RWPE2 (cell line): ENCODE data around the gene MRPS7.

ENCODE experiments used
- ATAC-seq: fragments of 200-7000 bp; cut with Tn5 transposase; 3 replicates; pipeline ENCODE4 v1.9.1; 2021; ENCODE audit warnings: low read depth
- DNase-seq: peaks from one replicate; pipeline ENCODE4 v3.0.0-alpha.2; 2020; ENCODE audit warnings: low spot score
- H3K27ac ChIP-seq: fragments of 450-650 bp; 2 replicates; pipeline ENCODE4 v1.5.1; 2017; ENCODE audit warnings: mild to moderate bottlenecking; ENCODE audit not compliant: poor library complexity, severe bottlenecking
- H3K27me3 ChIP-seq: fragments of 250-450 bp; sonication (Bioruptor Pico); 2 replicates; pipeline ENCODE4 v1.5.1; 2021; ENCODE audit warnings: mild to moderate bottlenecking, moderate library complexity; ENCODE audit not compliant: insufficient read depth, poor library complexity, severe bottlenecking
- H3K36me3 ChIP-seq: fragments of 250-450 bp; sonication (Bioruptor Pico); 2 replicates; pipeline ENCODE4 v1.5.1; 2020; ENCODE audit warnings: low read depth, mild to moderate bottlenecking, moderate library complexity
- H3K4me1 ChIP-seq: fragments of 250-450 bp; sonication (Bioruptor Pico); 2 replicates; pipeline ENCODE4 v1.5.1; 2021; ENCODE audit warnings: mild to moderate bottlenecking, moderate library complexity; ENCODE audit not compliant: insufficient read depth, poor library complexity, severe bottlenecking
- H3K4me3 ChIP-seq: fragments of 250-450 bp; sonication (Bioruptor Pico); 2 replicates; pipeline ENCODE4 v1.5.1; 2021; ENCODE audit warnings: mild to moderate bottlenecking, moderate library complexity; ENCODE audit not compliant: severe bottlenecking
- H3K9me3 ChIP-seq: fragments of 250-450 bp; sonication (Bioruptor Pico); 2 replicates; pipeline ENCODE4 v1.5.1; 2021; ENCODE audit warnings: mild to moderate bottlenecking, moderate library complexity; ENCODE audit not compliant: severe bottlenecking
- TF ChIP-seq, protein P1 (sequence below): fragments of 450-650 bp; IDR thresholded peaks from one replicate; pipeline ENCODE4 v1.5.1; 2017; ENCODE audit warnings: mild to moderate bottlenecking, moderate library complexity; ENCODE audit not compliant: poor library complexity, severe bottlenecking

MRPS7 gene

DNA sequence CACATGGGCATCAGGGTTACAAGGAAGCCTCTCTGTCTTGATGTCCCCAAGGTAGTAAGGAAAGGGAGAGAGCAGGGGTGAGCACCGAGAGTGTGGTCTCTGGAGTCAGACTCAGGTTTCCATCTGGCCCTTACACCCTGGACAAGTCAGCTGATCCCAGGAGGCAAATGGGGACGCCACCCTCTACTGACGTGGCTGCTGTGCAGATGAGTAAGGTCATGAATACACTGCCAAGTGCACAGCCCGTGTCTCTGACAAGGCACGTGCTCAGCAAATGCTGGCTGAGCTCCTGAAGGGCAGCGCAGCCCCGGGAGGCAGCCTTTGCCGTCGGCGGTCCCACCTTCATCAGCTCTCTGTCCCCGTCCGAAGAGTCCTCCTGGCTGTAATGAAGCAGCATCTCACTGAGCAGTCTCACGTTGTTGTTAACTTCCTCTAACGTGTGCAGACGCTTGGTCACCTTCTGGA lies 19.7 kb upstream of the MRPS7 start:
- DNase-seq (no peak), ATAC-seq (no peak)
- Histone ChIP-seq H3K27ac (no peak overlapping the region), H3K36me3 (peaks cover 92% of the 10 kb centered on the region), H3K4me3 (no peak overlapping the region), H3K4me1 (no peaks in the 10 kb centered on the region), H3K9me3 (no peaks in the 10 kb centered on the region), H3K27me3 (no peaks in the 10 kb centered on the region)
- TF ChIP-seq, protein P1, sequence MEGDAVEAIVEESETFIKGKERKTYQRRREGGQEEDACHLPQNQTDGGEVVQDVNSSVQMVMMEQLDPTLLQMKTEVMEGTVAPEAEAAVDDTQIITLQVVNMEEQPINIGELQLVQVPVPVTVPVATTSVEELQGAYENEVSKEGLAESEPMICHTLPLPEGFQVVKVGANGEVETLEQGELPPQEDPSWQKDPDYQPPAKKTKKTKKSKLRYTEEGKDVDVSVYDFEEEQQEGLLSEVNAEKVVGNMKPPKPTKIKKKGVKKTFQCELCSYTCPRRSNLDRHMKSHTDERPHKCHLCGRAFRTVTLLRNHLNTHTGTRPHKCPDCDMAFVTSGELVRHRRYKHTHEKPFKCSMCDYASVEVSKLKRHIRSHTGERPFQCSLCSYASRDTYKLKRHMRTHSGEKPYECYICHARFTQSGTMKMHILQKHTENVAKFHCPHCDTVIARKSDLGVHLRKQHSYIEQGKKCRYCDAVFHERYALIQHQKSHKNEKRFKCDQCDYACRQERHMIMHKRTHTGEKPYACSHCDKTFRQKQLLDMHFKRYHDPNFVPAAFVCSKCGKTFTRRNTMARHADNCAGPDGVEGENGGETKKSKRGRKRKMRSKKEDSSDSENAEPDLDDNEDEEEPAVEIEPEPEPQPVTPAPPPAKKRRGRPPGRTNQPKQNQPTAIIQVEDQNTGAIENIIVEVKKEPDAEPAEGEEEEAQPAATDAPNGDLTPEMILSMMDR: no peak

DNA sequence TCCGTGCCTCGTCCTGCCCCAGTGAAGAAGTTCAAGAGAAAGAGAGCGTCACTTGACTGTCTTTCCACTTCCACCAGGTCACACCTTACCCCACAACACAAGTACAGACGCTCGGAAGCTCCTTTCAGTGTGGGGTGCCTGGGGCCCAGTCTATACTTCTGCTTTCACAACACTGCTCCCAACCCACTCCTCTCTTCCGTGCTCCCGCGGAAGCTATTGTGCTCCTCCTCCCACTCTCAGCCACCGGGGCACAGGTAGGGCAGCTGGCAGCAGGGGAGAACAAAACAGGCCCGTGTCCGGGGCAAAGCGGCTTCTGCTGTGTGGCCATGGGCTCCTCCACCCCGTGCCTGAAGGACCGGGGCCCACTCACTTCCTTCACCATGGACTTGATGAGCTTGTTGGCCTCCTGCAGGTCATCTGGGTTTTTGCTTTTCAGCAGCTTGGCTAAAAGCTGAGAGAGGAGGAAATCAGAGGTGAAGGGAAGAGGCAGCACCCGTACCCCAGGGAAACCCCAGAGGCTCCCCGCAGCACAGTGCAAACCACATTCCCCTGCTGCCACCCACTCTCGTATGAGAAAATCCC lies 19.1 kb upstream of the MRPS7 start:
- ATAC-seq: no peak
- Histone ChIP-seq H3K9me3 (no peaks in the 10 kb centered on the region), H3K27me3 (no peaks in the 10 kb centered on the region), H3K36me3 (peaks cover 92% of the 10 kb centered on the region), H3K4me1 (no peaks in the 10 kb centered on the region), H3K27ac (no peak overlapping the region), H3K4me3 (no peak overlapping the region)
- TF ChIP-seq, protein P1: no peak
- no peak for DNase-seq

DNA sequence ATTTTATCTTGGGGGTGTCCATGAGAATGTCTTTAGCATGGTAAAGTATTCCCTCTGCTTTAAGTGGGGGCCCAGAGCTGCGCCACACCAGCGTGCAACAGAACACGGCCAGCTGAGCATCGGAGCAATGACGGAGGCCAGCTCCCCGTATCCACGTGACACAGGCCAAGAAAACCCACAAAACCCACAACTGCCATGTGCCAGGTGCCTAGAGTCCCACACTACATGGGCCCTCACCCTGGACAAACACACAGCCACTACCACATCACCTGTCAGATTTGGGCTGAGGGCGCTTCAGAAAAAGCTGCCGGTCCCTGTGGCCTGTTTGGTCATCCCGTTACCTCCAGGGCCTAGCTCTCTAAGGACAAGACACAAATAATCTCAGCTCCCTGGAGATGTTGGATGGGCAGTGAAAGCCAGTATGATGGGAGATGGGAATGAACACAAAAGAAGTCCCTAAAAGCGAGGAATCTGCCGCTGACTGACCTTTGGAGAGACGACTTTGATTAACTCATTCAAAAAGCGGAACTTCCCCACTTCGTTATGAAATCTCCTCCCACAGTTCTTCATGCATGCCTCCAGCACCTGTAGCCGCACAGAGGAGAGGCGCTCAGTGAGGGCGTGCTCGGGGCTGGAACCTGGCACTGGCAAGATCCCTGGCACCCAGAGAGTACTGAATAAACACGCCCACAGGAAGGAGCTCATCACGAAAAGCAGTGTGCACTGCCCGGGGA lies 17.4 kb upstream of the MRPS7 start:
- no peaks in the 10 kb centered on the region for H3K27me3 ChIP-seq
- no peak overlapping the region for H3K27ac ChIP-seq
- TF ChIP-seq, protein P1: no peak
- DNase-seq (no peak), ATAC-seq (no peak)
- no peaks in the 10 kb centered on the region for H3K4me1 ChIP-seq
- no peak overlapping the region for H3K4me3 ChIP-seq
- peaks cover 81% of the 10 kb centered on the region for H3K36me3 ChIP-seq
- no peaks in the 10 kb centered on the region for H3K9me3 ChIP-seq

DNA sequence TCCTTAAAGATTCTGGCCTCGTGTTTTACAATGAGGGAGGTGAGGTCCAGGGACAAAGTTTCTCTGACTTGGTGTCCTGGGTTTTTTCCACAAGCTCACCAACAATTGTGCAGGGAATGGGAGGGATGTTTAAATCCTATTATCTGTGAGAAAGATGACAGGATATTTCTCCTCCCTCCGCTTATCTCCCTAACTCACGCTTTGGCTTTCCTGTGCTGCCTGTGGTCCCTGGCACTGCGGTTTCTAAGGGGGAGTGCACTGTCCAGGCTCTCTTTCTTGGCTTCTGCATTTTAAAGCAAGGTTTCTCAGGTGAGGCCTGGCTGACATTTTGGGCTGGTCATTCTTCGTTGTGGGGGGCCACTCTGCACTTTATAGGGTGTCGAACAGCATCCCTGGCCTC lies 16.7 kb upstream of the MRPS7 start:
- TF ChIP-seq, protein P1: no peak
- ATAC-seq (no peak), DNase-seq (no peak)
- Histone ChIP-seq H3K27me3 (no peaks in the 10 kb centered on the region), H3K36me3 (peaks cover 80% of the 10 kb centered on the region), H3K4me1 (peaks cover under 1% of the 10 kb centered on the region), H3K4me3 (no peak overlapping the region), H3K27ac (no peak overlapping the region), H3K9me3 (no peaks in the 10 kb centered on the region)

DNA sequence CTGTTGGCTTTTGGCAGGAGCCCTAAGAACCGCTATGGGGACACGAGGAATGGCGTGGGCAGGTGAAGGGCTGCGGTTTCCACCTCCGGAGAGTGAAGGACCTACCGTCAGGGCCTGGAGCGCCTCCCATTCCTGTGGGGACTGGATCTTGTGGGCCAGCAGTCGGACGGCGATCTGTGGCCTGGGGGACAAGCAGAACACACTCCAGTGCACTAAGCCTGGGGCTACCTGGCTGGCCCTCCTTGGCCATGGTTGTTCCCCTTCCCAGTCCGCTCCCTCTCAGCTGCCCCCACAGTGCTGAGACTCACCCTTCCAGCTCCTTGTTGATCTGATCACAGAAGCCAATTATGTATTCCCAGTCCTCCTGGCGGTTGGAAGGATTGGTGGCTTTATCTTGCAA lies 15.3 kb upstream of the MRPS7 start:
- DNase-seq: no peak
- peaks cover 9% of the 10 kb centered on the region for H3K4me1 ChIP-seq

More for the DNA sequence above, 15.3 kb upstream of the MRPS7 start:
- H3K4me3 ChIP-seq: no peak overlapping the region
- no peaks in the 10 kb centered on the region for H3K27me3 ChIP-seq
- ATAC-seq: no peak
- no peak overlapping the region for H3K27ac ChIP-seq
- peaks cover 68% of the 10 kb centered on the region for H3K36me3 ChIP-seq
- TF ChIP-seq, protein P1: no peak
- no peaks in the 10 kb centered on the region for H3K9me3 ChIP-seq
